BLaER1 treated with 17β-estradiol and CSF1 and Interleukin-3, amounts not matched to agents 10 nM and 100 nM (cell line): ENCODE data around the gene DAD1.

ENCODE experiments used
- H3K27ac ChIP-seq, 11 experiments: shearing (Covaris generic); formaldehyde crosslinking; 2 replicates each; pipeline ENCODE4 v1.8.1; 2022
- H3K27me3 ChIP-seq, 11 experiments: shearing (Covaris generic); formaldehyde crosslinking; 2 replicates each; pipeline ENCODE4 v1.8.1; 2022
- H3K36me3 ChIP-seq, 11 experiments: shearing (Covaris generic); formaldehyde crosslinking; 2 replicates each; pipeline ENCODE4 v1.8.1; 2022
- H3K4me1 ChIP-seq, 10 experiments: shearing (Covaris generic); formaldehyde crosslinking; 2 replicates each; pipeline ENCODE4 v1.8.1; 2022
- H3K4me2 ChIP-seq, 11 experiments: shearing (Covaris generic); formaldehyde crosslinking; 2 replicates each; pipeline ENCODE4 v1.8.1; 2022
- H3K4me3 ChIP-seq, 10 experiments: shearing (Covaris generic); formaldehyde crosslinking; 2 replicates each; pipeline ENCODE4 v1.8.1; 2022
- H3K9ac ChIP-seq, 11 experiments: shearing (Covaris generic); formaldehyde crosslinking; 2 replicates each; pipeline ENCODE4 v1.8.1; 2022
- H3K9me3 ChIP-seq, 11 experiments: shearing (Covaris generic); formaldehyde crosslinking; replicated peaks in 1 of 11; 2 replicates each; pipeline ENCODE4 v1.8.1; 2022
- H4K20me1 ChIP-seq, 11 experiments: shearing (Covaris generic); formaldehyde crosslinking; 2 replicates each; pipeline ENCODE4 v1.8.1; 2022
- Cebpa-rat ChIP-seq, 11 experiments: shearing (Covaris generic); IDR thresholded peaks; 2 replicates each; pipeline ENCODE4 v1.8.1; 2022

Gene DAD1

GRCh38 chr14:22561661-22562579 lies 27.1 kb downstream of the DAD1 start:
- Histone ChIP-seq H3K9me3 (no peaks in the 10 kb centered on the region), H4K20me1 (peaks cover 0 to 6% (median 0%) of the 10 kb centered on the region in 11 experiments; a peak in 2 of 22 replicates), H3K4me1 (peaks cover 93 to 100% (median 100%) of the 10 kb centered on the region in 10 experiments), H3K27ac (peak overlapping the region; percentile 12 to 100 (median 100); a peak in 20 of 22 replicates), H3K4me2 (peak overlapping the region; percentile 83 to 98 (median 92)), H3K27me3 (no peaks in the 10 kb centered on the region), H3K9ac (peak overlapping the region; percentile 11 to 99 (median 95); a peak in 20 of 22 replicates), H3K4me3 (peak overlapping the region in 9 of 10 experiments; percentile 9 to 51 (median 39); a peak in 13 of 20 replicates), H3K36me3 (peaks cover 0 to 36% (median 15%) of the 10 kb centered on the region in 11 experiments; a peak in 14 of 22 replicates)
- peak in 7 of 11 experiments; percentile 40 to 96 (median 75); a peak in 11 of 22 replicates for TF ChIP-seq Cebpa-rat (IDR thresholded peaks at IDR 0.05)

- H4K20me1 ChIP-seq = peaks cover 0 to 6% (median 0%) of the 10 kb centered on the region in 11 experiments; a peak in 2 of 22 replicates
- peak overlapping the region; percentile 83 to 98 (median 92) for H3K4me2 ChIP-seq
- peaks cover 93 to 100% (median 98%) of the 10 kb centered on the region in 10 experiments for H3K4me1 ChIP-seq
- H3K9me3 ChIP-seq = no peaks in the 10 kb centered on the region
- H3K27me3 ChIP-seq = no peaks in the 10 kb centered on the region
- H3K27ac ChIP-seq = peak overlapping the region in 10 of 11 experiments; percentile 49 to 100 (median 100); a peak in 20 of 22 replicates
- H3K9ac ChIP-seq = peak overlapping the region; percentile 11 to 99 (median 95); a peak in 20 of 22 replicates
- peaks cover 0 to 31% (median 14%) of the 10 kb centered on the region in 11 experiments; a peak in 14 of 22 replicates for H3K36me3 ChIP-seq
- TF ChIP-seq Cebpa-rat (IDR thresholded peaks at IDR 0.05) = no peak
- H3K4me3 ChIP-seq = peak overlapping the region in 8 of 10 experiments; percentile 18 to 51 (median 40); a peak in 12 of 20 replicates
Measured at GRCh38 chr14:22561366-22561660, 27.7 kb downstream of the DAD1 start.

GRCh38 chr14:22560662-22561365 lies 28.2 kb downstream of the DAD1 start:
- H3K36me3 ChIP-seq = peaks cover 0 to 26% (median 12%) of the 10 kb centered on the region in 11 experiments; a peak in 13 of 22 replicates

GRCh38 chr14:22559041-22559440 lies 30.0 kb downstream of the DAD1 start:
- H3K36me3 ChIP-seq = peaks cover 0 to 17% (median 5%) of the 10 kb centered on the region in 11 experiments; a peak in 9 of 22 replicates
- TF ChIP-seq Cebpa-rat (IDR thresholded peaks at IDR 0.05) = no peak
- peaks cover 91 to 100% (median 97%) of the 10 kb centered on the region in 10 experiments for H3K4me1 ChIP-seq
- no peaks in the 10 kb centered on the region for H3K27me3 ChIP-seq
- no peaks in the 10 kb centered on the region for H3K9me3 ChIP-seq
- peak overlapping the region; percentile 85 to 98 (median 92) for H3K4me2 ChIP-seq
- H3K27ac ChIP-seq = peak overlapping the region in 10 of 11 experiments; percentile 86 to 100 (median 100); a peak in 19 of 22 replicates
- 0 out of 20 replicates have a peak overlapping the region, but pooled peaks of 1 of the 10 experiments have one; percentile 15 for H3K4me3 ChIP-seq
- H3K9ac ChIP-seq = peak overlapping the region in 9 of 11 experiments; percentile 84 to 99 (median 97); a peak in 16 of 22 replicates
- no peaks in the 10 kb centered on the region for H4K20me1 ChIP-seq

More at GRCh38 chr14:22560662-22561365, 28.2 kb downstream of the DAD1 start:
- Histone ChIP-seq H3K9ac (peak overlapping the region; percentile 11 to 99 (median 95); a peak in 20 of 22 replicates), H3K4me1 (peaks cover 91 to 100% (median 97%) of the 10 kb centered on the region in 10 experiments), H3K27ac (peak overlapping the region; percentile 4 to 100 (median 100); a peak in 20 of 22 replicates), H3K4me3 (peak overlapping the region in 7 of 10 experiments; percentile 18 to 51 (median 42); a peak in 7 of 20 replicates), H3K27me3 (no peaks in the 10 kb centered on the region), H4K20me1 (peaks cover 0 to 3% (median 0%) of the 10 kb centered on the region in 11 experiments; a peak in 2 of 22 replicates), H3K9me3 (no peaks in the 10 kb centered on the region), H3K4me2 (peak overlapping the region; percentile 83 to 98 (median 92))
- TF ChIP-seq Cebpa-rat (IDR thresholded peaks at IDR 0.05) = no peak

GRCh38 chr14:22558221-22558913 lies 30.7 kb downstream of the DAD1 start:
- peaks cover 0 to 13% (median under 1%) of the 10 kb centered on the region in 11 experiments; a peak in 6 of 22 replicates for H3K36me3 ChIP-seq
- H3K9me3 ChIP-seq = no peaks in the 10 kb centered on the region
- peak overlapping the region; percentile 85 to 98 (median 92) for H3K4me2 ChIP-seq
- peak overlapping the region; percentile 67 to 100 (median 100); a peak in 21 of 22 replicates for H3K27ac ChIP-seq
- TF ChIP-seq Cebpa-rat (IDR thresholded peaks at IDR 0.05) = peak in 1 of 11 experiments; percentile 46; a peak in 1 of 22 replicates
- H4K20me1 ChIP-seq = no peaks in the 10 kb centered on the region
- peak overlapping the region; percentile 32 to 99 (median 96); a peak in 20 of 22 replicates for H3K9ac ChIP-seq
- peak overlapping the region in 8 of 10 experiments; percentile 15 to 60 (median 35); a peak in 10 of 20 replicates for H3K4me3 ChIP-seq
- peaks cover 91 to 100% (median 97%) of the 10 kb centered on the region in 10 experiments for H3K4me1 ChIP-seq
- H3K27me3 ChIP-seq = no peaks in the 10 kb centered on the region

- Histone ChIP-seq H3K4me2 (peak overlapping the region; percentile 85 to 98 (median 92)), H3K9ac (peak overlapping the region; percentile 81 to 99 (median 96); a peak in 20 of 22 replicates), H3K36me3 (peaks cover 0 to 19% (median 3%) of the 10 kb centered on the region in 11 experiments; a peak in 8 of 22 replicates), H3K27ac (peak overlapping the region; percentile 67 to 100 (median 100); a peak in 21 of 22 replicates), H4K20me1 (no peaks in the 10 kb centered on the region), H3K4me3 (peak overlapping the region in 8 of 10 experiments; percentile 15 to 60 (median 48); a peak in 12 of 20 replicates), H3K4me1 (peaks cover 90 to 100% (median 97%) of the 10 kb centered on the region in 10 experiments), H3K27me3 (no peaks in the 10 kb centered on the region), H3K9me3 (no peaks in the 10 kb centered on the region)
- no peak for TF ChIP-seq Cebpa-rat (IDR thresholded peaks at IDR 0.05)
Measured at GRCh38 chr14:22557846-22558220, 31.2 kb downstream of the DAD1 start.

GRCh38 chr14:22556990-22557623 lies 31.9 kb downstream of the DAD1 start:
- Histone ChIP-seq H3K4me1 (peaks cover 90 to 100% (median 97%) of the 10 kb centered on the region in 10 experiments), H3K36me3 (peaks cover 0 to 26% (median 6%) of the 10 kb centered on the region in 11 experiments; a peak in 10 of 22 replicates), H3K4me3 (peak overlapping the region; percentile 27 to 66 (median 52); a peak in 19 of 20 replicates), H3K9ac (peak overlapping the region; percentile 81 to 99 (median 96)), H3K9me3 (no peaks in the 10 kb centered on the region), H4K20me1 (no peaks in the 10 kb centered on the region), H3K27ac (peak overlapping the region; percentile 67 to 100 (median 100); a peak in 21 of 22 replicates), H3K4me2 (peak overlapping the region; percentile 85 to 98 (median 92)), H3K27me3 (no peaks in the 10 kb centered on the region)
- TF ChIP-seq Cebpa-rat (IDR thresholded peaks at IDR 0.05) = no peak
